Measurements from ENCODE around the gene USP3. TPM values are rescaled to one million over a fixed set of nuclear protein-coding genes. Genes with fewer than 3 reads are reported as not detected.
A peak's percentile ranks its signal among the peaks of the same experiment; 100 is the strongest.

Gene USP3
- total and polyA plus RNA-seq, 2 of the 13 experiments (the other 11 are each of a cell fraction or from before 2014, with no cell fraction given), result 14.3 to 61.2 TPM

- TF ChIP-seq, protein P1, sequence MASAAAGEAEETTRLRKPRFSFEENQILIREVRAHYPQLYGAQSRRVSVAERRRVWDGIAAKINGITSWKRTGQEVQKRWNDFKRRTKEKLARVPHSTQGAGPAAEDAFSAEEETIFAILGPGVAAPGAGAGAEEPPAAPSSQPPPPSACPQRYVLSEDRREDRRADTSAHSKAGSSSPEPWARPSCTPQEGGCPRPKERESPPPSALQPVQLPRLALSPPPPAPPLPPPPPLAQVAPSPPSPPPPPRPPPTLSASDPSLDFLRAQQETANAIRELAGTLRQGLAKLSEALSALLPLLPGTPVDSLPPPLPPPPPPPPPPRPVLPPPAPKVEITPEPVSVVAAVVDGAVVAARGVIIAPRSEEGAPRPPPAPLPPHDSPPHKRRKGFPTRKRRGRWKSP (CRISPR knock-in tag; IDR thresholded peaks at IDR 0.05), result peak; percentile 88; the same call in 1 of the 2 replicates
- TF ChIP-seq FIP1L1 (IDR thresholded peaks at IDR 0.05; ENCODE audit: borderline replicate concordance, insufficient read depth, low read depth, low read length) (no peak), SAP130 (CRISPR knock-in tag; IDR thresholded peaks at IDR 0.05; ENCODE audit: low read depth) (peak; percentile 96), ZGPAT (CRISPR knock-in tag; IDR thresholded peaks at IDR 0.05) (peak; percentile 80), ZFP36 (IDR thresholded peaks at IDR 0.05; ENCODE audit: borderline replicate concordance, low read depth, low read length, partially characterized antibody) (no peak), ZNF333 (CRISPR knock-in tag; IDR thresholded peaks at IDR 0.05; ENCODE audit: borderline replicate concordance) (no peak), SOX13 (IDR thresholded peaks at IDR 0.05) (no peak), SOX13 (CRISPR knock-in tag; conservative IDR thresholded peaks at IDR 0.05 in 1 of 2, IDR thresholded peaks at IDR 0.05 in 1 of 2) (peak in 1 of 2 experiments; percentile 85; a peak in 2 of 4 replicates), ATF7-NPFF (CRISPR knock-in tag; IDR thresholded peaks at IDR 0.05; ENCODE audit: low read depth) (no peak), ZNF501 (CRISPR knock-in tag; IDR thresholded peaks at IDR 0.05) (peak; percentile 53; the same call in 1 of the 2 replicates), ZNF572 (CRISPR knock-in tag; IDR thresholded peaks at IDR 0.05) (no peak), MTA3 (CRISPR knock-in tag; IDR thresholded peaks at IDR 0.05) (no peak), ZSCAN25 (CRISPR knock-in tag; IDR thresholded peaks at IDR 0.05) (no peak), MXD3 (CRISPR knock-in tag; IDR thresholded peaks at IDR 0.05) (no peak), ARNTL (CRISPR knock-in tag; IDR thresholded peaks at IDR 0.05) (0 out of 2 replicates have a peak, but pooled peaks have one; percentile 58), ZNF7 (CRISPR knock-in tag; IDR thresholded peaks at IDR 0.05) (no peak), EEA1 (CRISPR knock-in tag; IDR thresholded peaks at IDR 0.05; ENCODE audit: borderline replicate concordance) (no peak)
- TF ChIP-seq, protein P2, sequence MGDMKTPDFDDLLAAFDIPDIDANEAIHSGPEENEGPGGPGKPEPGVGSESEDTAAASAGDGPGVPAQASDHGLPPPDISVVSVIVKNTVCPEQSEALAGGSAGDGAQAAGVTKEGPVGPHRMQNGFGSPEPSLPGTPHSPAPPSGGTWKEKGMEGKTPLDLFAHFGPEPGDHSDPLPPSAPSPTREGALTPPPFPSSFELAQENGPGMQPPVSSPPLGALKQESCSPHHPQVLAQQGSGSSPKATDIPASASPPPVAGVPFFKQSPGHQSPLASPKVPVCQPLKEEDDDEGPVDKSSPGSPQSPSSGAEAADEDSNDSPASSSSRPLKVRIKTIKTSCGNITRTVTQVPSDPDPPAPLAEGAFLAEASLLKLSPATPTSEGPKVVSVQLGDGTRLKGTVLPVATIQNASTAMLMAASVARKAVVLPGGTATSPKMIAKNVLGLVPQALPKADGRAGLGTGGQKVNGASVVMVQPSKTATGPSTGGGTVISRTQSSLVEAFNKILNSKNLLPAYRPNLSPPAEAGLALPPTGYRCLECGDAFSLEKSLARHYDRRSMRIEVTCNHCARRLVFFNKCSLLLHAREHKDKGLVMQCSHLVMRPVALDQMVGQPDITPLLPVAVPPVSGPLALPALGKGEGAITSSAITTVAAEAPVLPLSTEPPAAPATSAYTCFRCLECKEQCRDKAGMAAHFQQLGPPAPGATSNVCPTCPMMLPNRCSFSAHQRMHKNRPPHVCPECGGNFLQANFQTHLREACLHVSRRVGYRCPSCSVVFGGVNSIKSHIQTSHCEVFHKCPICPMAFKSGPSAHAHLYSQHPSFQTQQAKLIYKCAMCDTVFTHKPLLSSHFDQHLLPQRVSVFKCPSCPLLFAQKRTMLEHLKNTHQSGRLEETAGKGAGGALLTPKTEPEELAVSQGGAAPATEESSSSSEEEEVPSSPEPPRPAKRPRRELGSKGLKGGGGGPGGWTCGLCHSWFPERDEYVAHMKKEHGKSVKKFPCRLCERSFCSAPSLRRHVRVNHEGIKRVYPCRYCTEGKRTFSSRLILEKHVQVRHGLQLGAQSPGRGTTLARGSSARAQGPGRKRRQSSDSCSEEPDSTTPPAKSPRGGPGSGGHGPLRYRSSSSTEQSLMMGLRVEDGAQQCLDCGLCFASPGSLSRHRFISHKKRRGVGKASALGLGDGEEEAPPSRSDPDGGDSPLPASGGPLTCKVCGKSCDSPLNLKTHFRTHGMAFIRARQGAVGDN (CRISPR knock-in tag; IDR thresholded peaks at IDR 0.05), result peak; percentile 36; the same call in 1 of the 2 replicates
Observed at GRCh38 chr15:63466378-63467192, 37.8 kb upstream of the USP3 start (continued).

Measured in HepG2 (cell line).